HG03045 (cell line): ENCODE measurements around the gene SORCS2.

Experiments used
- ATAC-seq: cut with Tn5 transposase; IDR thresholded peaks from one replicate; pipeline ENCODE4 v1.9.1; 2021; ENCODE audit warnings: mild to moderate bottlenecking, moderate library complexity; ENCODE audit not compliant: unreplicated experiment

SORCS2 gene

GRCh38 chr4:7638489-7638888, 446.2 kb downstream of the SORCS2 start:
- ATAC-seq, result no peak

DNA sequence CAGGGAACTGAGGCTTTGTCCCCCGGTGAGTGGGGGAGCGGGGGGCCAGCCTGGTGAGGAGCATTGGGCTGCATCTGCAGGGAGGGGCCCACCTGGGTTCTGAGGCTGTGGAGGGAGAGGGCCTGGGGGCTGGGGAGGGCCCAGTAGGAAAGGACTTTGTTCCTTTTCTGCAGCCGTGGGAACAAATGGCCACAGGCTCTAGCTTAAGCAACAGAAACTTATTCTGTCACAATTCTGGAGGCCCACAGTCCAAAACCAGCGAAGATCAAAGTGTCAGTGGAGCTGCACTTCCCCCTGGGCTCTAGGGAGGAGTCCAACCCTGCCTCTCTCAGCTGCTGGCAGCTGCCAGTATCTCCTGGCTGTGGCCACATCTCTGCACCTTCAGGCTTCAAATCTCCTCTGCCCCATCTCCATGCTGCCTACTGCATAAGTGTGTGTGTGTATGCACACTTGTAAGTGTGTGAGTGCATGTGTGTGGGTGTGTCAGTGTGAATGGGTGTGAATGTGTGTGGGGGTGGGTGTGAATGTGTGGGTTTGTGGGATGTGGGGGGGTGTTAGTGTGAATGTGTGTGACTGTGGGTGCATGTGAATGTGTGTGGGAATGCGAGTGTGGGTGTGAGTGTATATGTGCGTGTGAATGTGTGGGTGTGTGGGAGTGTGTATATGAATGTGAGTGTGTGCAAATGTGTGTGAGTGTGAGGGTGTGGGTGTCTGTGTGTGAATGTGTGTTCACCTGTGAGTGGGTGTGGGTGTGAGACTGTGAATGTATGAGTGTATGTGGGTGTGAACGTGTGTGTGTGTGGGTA, 446.8 kb downstream of the SORCS2 start:
- ATAC-seq, result no peak

GRCh38 chr4:7640136-7640535, 447.8 kb downstream of the SORCS2 start:
- ATAC-seq, result no peak

- ATAC-seq, result no peak
These were observed 449.4 kb downstream of the SORCS2 start for GRCh38 chr4:7641712-7642111.

GRCh38 chr4:7642741-7643458, 450.6 kb downstream of the SORCS2 start:
- no peak for ATAC-seq

DNA sequence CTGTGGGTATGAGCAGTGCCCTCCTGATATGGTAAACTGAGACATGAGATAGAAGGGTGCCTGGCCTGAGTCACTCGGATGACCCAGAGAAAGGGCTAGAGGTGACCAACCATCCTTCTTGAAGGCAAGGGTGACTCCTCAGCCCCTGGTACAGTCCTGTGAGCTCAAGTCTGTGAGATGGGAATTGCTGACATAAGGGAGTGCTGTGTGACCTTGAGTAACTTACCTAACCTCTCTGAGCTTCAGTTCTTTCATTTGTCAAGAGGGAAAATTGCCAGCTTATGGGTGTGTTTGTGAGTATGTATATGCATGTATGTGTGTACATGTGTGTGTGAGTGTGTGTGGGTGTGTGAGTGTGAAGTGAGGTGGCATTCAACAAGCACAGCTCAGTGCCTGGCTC, 452.8 kb downstream of the SORCS2 start:
- ATAC-seq, result no peak

- no peak for ATAC-seq
These were observed 453.6 kb downstream of the SORCS2 start for GRCh38 chr4:7645956-7646355.

- ATAC-seq, result no peak
These were observed 454.2 kb downstream of the SORCS2 start for GRCh38 chr4:7646384-7647061.

DNA sequence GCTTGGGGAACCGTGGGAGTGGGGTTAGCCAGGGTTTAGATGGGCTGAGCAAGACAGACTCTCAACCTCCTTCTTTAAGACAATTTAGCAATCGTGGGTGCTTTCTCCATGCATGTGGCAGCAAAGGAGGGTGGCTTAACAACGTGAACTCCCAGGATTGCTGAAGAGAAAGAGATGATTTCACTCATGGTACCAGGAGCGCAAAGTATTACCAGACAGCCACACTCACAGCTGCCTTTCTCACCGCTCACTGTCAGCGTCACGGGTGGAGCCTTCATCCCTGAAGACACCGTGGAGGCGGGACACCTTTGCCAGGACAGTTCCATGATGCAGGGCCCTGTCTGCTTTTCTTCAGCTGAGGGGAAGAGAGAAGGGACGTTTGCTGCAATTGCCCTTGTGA, 454.8 kb downstream of the SORCS2 start:
- ATAC-seq, result no peak

GRCh38 chr4:7647600-7648543, 455.5 kb downstream of the SORCS2 start:
- no peak for ATAC-seq

GRCh38 chr4:7648544-7649395, 456.4 kb downstream of the SORCS2 start:
- no peak for ATAC-seq

DNA sequence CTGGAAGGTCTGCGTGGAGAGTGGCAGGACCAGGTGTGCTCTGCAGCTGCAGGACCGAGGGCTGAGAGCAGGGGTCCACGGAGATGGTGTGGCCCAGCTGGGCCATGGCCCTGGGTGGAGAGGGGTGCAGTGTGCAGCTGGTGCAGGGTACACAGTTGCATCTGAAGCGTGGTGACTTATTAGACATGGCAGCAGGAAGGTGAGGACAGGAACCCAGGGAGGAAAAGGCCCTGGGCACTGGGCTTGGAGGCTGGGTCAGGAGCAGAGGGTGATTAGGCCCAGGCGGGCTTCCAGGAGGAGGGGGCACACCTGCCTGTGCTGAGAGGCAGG, 457.0 kb downstream of the SORCS2 start:
- ATAC-seq, result no peak

DNA sequence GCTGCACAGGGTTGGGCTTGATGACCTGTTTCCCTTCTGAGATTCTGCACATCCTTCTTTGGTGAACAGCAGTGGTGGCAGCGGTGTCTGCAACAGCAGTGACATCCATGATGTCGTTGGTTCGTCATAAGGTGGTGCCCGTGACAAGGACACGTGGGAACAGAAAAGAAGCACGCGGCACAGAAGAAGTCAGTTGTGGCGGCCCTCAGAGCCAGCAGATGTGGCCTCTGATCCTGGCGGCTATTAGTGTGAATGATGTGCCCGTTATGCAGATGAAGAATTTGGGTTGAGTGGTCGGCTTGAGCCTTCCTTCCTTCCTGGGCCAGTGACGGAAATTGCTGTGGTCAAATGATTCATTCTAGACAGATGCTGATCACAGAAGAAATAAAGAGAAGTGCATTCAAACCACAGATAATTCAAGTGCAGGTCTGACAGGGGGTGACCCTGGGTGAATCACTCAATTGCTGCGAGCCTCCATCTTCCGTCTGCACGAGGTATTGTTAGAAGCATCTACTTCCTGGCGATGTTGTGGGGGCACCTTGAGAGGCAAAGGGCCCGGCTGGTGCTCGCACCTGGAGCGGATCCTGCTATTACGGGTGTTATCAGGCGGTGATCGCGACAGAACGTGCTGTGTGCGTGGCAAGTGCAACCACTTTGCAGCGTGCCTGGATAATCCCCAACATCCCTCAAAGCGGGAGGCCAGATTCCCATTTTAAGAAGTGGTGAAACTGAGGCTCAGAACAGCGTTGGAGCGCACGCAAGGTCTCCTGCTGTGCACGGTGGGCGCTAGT, 457.6 kb downstream of the SORCS2 start:
- no peak for ATAC-seq

DNA sequence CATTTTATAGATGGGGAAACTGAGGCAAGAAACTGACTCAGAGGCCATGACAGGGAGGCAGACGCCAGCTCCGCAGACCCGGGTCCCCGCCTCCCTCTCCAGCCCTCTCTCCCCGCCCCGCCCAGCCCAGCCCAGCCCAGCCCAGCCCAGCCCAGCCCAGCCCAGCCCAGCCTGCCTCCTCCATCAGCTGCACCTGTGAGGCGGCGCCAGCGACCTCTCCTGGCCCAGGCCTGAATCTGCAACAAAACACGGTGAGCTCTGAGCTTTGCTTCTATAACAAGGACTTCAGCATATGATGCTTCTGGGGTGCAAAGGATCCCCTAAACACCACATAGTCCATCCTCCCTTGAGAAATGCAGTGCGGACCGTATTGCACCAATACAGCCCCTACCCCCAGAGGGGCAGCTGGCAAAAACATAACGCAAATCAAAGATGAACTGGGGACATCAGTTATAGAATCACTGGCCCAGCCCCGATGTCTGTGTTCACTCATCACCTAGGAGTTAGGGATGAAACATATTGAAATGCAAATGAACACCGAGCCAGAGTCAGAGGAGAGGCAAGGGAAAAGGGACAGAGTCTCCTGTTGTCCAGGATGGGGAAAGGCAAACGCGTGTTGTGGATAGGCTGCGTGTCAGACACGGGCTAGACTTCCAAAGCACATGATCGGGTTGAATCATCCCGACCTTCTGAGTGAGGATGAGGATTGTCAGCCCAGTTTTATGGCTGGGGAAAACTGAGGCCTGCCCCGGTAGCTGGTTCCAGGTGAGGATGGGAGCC, 458.5 kb downstream of the SORCS2 start:
- no peak for ATAC-seq

DNA sequence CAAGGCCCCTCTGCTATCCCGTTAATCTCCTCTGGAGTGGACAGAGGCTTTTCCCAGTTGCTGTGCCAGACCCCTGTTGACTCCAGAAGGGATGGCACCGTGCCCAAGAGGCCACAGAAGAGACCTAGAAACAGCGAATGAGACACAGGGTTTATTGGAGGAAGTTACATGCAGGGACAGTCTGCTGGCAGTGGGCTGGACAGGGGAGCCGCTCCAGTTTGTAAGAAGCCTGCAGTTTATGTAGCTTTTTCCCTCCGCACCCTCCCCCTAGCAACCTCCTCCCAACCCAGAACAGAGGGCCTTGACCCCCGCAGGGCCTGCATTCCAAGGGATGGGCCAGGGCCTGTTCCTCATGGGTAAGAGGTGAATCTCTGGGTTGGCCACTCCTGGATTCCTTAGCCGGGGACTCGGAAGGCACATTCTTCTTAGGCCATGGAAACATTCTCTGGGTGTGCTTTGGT, 459.2 kb downstream of the SORCS2 start:
- no peak for ATAC-seq

DNA sequence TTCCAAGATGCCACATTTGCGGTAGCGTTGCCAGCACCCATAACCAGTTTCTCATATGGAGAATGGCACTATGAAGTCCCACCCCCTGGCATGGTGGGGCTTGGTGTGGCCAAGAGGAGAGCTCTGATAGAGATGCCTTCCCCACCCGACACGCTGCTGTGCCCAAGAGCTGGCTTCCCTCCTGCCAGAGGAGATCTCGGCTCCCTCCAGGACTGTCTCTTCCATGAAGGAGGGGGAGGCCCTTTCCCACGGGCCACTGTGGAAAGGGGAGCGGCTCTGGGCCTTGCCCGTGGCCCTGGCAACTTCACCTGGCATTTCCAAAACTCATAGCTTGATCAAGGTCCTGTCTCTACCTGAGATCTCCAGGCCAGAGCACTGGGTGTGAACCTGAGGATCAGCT, 459.7 kb downstream of the SORCS2 start:
- no peak for ATAC-seq

- no peak for ATAC-seq
These were observed 460.1 kb downstream of the SORCS2 start for GRCh38 chr4:7652451-7652881.

DNA sequence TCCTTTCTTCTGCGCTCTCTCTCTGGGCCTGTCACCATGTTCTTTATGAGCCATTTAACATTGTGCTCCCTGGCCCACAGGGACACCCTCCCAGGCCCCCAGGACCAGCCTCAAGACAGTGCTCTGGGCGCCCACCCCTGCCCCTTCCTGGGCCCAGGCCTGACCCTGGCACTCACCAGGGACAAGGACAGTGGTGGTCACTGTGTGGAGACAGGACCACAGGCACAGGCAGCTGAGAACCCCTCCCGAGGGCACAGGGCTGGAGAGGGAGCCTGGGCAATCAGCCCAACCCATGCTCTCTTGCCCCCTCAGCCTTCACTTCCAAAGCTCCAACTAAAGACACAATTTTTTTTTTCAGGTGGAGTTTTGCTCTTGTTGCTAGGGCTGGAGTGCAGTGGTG, 460.6 kb downstream of the SORCS2 start:
- no peak for ATAC-seq
